Caco-2 (cell line): ENCODE data around the gene SYP. TPM values are rescaled to one million over a fixed set of nuclear protein-coding genes. Genes with fewer than 3 reads are reported as not detected.

Source experiments
- BruUV-seq: library from RNA; stranded (reverse); fragments of 400-500 nt; replicated peaks from 2 replicates; lab custom pipeline; 2021; lab: Mats Ljungman, UMichigan
- CTCF ChIA-PET: fragments of 300-600 bp; sonication (Branson Sonifier 250); formaldehyde crosslinking; loops from one replicate; lab custom pipeline; 2022; ENCODE audit warnings: antibody characterized with exemption; lab: Charles Lee
- POLR2A ChIA-PET: fragments of 300-600 bp; sonication (Branson Sonifier 250); formaldehyde crosslinking; loops from one replicate; lab custom pipeline; 2022; ENCODE audit warnings: antibody characterized with exemption; lab: Charles Lee
- DNase-seq, 2 experiments: peaks; one replicate each; pipeline versions ENCODE4 v3.0.0 to v3.0.0-alpha.2; 2020 to 2022
- H3K27me3 ChIP-seq: replicated peaks from 2 replicates; pipeline ENCODE4 v1.6.0; 2011; ENCODE audit warnings: low read length; ENCODE audit not compliant: control insufficient read depth, insufficient read depth
- H3K36me3 ChIP-seq: 2 replicates; pipeline ENCODE4 v1.5.1; 2011; ENCODE audit warnings: low read length; ENCODE audit not compliant: control insufficient read depth, insufficient read depth
- H3K4me1 ChIP-seq: fragments of 250-450 bp; sonication (Bioruptor Pico); 2 replicates; pipeline ENCODE4 v1.5.1; 2020; ENCODE audit warnings: mild to moderate bottlenecking
- H3K4me3 ChIP-seq: 2 replicates; pipeline ENCODE4 v1.5.1; 2011; ENCODE audit warnings: low read depth, mild to moderate bottlenecking, control low read depth, low read length
- H3K9me3 ChIP-seq: fragments of 250-450 bp; sonication (Bioruptor Pico); 2 replicates; pipeline ENCODE4 v1.5.1; 2020; ENCODE audit warnings: mild to moderate bottlenecking, moderate library complexity
- H3K27ac Mint-ChIP-seq: one replicate; pipeline ENCODE4 v1.8.0; 2022; ENCODE audit warnings: mixed read lengths; ENCODE audit not compliant: unreplicated experiment
- H3K27me3 Mint-ChIP-seq: one replicate; pipeline ENCODE4 v1.8.0; 2022; ENCODE audit warnings: mixed read lengths; ENCODE audit not compliant: insufficient read depth, unreplicated experiment
- H3K36me3 Mint-ChIP-seq: one replicate; pipeline ENCODE4 v1.8.0; 2022; ENCODE audit warnings: mild to moderate bottlenecking, mixed read lengths; ENCODE audit not compliant: insufficient read depth, unreplicated experiment
- H3K4me1 Mint-ChIP-seq: one replicate; pipeline ENCODE4 v1.8.0; 2022; ENCODE audit warnings: low read depth, mixed read lengths; ENCODE audit not compliant: unreplicated experiment
- H3K4me3 Mint-ChIP-seq: one replicate; pipeline ENCODE4 v1.8.0; 2022; ENCODE audit warnings: mild to moderate bottlenecking, moderate library complexity, mixed read lengths; ENCODE audit not compliant: unreplicated experiment
- H3K9me3 Mint-ChIP-seq: one replicate; pipeline ENCODE4 v1.8.0; 2022; ENCODE audit warnings: mixed read lengths; ENCODE audit not compliant: unreplicated experiment
- intact Hi-C: fragments of 100-400 bp; cut with micrococcal nuclease; formaldehyde crosslinking; loops from one replicate; pipeline ENCODE4 v1.10.0; 2022; ENCODE audit not compliant: unreplicated experiment
- total RNA-seq: library from RNA; stranded (reverse); gene quantifications from 2 replicates; pipeline ENCODE4 v1.2.3, GENCODE V29; 2022
- TF ChIP-seq, protein P1 (sequence below), 2 experiments: fragments of 200-600 bp in 1 of 2; IDR thresholded peaks; 1 replicate in 1 of 2; 2 replicates in 1 of 2; pipeline versions ENCODE4 v1.5.1 to v1.8.0; 2011 to 2022; ENCODE audit warnings: antibody characterized with exemption in 1 of 2, control low read depth in 1 of 2, inconsistent platforms in 1 of 2, low read depth in 1 of 2, low read length in 1 of 2, mild to moderate bottlenecking in 1 of 2, moderate library complexity in 1 of 2; ENCODE audit not compliant: insufficient read depth in 1 of 2, severe bottlenecking in 1 of 2, unreplicated experiment in 1 of 2

The SYP gene
- total RNA-seq, 1 experiment from 2014 or later, result 18.3 TPM

DNA sequence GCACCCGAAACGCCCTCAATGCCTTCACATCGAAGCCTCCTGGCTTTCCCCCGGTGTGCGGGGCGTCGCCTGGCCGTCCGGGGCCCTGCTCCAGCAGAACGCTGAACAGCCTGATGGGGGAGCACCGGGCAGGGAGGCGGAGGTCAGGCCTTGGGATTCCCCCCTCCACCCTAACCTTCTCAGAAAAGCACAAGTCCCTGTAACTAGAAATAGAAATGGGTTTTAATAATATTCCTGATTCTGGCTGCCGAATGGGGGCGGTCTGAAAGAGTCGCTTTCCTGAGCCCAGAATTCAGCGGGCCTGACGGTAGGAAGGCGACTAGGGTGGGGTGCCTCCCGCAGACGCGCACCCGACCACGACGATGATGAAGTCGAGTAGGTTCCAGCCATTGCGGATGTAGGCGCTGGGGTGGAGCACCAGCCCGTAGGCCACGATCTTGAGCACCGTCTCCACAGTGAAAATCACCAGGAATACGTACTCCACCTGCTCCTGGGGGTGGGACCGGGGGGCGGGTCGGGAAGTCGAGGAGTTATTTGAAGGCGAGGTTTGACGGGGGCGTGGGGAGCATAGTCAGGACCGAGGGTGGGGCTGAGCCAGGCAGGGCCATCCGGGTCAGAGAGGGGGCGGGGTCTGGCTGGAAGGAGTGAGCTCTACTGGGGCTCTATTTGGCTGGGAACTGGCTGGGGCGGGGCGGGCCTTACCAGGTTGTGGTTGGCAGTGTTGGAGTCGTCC, 30.7 kb upstream of the SYP start:
- TF ChIP-seq, protein P1, sequence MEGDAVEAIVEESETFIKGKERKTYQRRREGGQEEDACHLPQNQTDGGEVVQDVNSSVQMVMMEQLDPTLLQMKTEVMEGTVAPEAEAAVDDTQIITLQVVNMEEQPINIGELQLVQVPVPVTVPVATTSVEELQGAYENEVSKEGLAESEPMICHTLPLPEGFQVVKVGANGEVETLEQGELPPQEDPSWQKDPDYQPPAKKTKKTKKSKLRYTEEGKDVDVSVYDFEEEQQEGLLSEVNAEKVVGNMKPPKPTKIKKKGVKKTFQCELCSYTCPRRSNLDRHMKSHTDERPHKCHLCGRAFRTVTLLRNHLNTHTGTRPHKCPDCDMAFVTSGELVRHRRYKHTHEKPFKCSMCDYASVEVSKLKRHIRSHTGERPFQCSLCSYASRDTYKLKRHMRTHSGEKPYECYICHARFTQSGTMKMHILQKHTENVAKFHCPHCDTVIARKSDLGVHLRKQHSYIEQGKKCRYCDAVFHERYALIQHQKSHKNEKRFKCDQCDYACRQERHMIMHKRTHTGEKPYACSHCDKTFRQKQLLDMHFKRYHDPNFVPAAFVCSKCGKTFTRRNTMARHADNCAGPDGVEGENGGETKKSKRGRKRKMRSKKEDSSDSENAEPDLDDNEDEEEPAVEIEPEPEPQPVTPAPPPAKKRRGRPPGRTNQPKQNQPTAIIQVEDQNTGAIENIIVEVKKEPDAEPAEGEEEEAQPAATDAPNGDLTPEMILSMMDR (IDR thresholded peaks at IDR 0.05; ENCODE audit: insufficient read depth in 1 of 2, low read depth in 1 of 2, low read length in 1 of 2, severe bottlenecking in 1 of 2, unreplicated experiment in 1 of 2), result peak; percentile 10 to 21
- BruUV-seq, result TSS peak; percentile 53
- Mint-ChIP-seq H3K36me3 (peaks cover 6% of the 10 kb centered on the region), H3K4me3 (peak overlapping the region; percentile 68), H3K9me3 (no peaks in the 10 kb centered on the region), H3K4me1 (no peaks in the 10 kb centered on the region), H3K27ac (no peak overlapping the region), H3K27me3 (no peaks in the 10 kb centered on the region)
- Histone ChIP-seq H3K27me3 (no peaks in the 10 kb centered on the region), H3K4me3 (peak overlapping the region; percentile 46), H3K36me3 (no peaks in the 10 kb centered on the region), H3K4me1 (no peaks in the 10 kb centered on the region), H3K9me3 (no peaks in the 10 kb centered on the region)
- ChIA-PET CTCF (no interaction called here), POLR2A (interaction anchor here (1.0 kb wide), 1 partner anchor 40 kb away, joined by 3 read pairs; no protein-coding TSS in a partner anchor)
- intact Hi-C loops, result loop anchor here (10.0 kb wide), 1 partner anchor 56 kb away; the partner anchor contains the start of gene PLP2
- DNase-seq, result peak; percentile 71 to 74

DNA sequence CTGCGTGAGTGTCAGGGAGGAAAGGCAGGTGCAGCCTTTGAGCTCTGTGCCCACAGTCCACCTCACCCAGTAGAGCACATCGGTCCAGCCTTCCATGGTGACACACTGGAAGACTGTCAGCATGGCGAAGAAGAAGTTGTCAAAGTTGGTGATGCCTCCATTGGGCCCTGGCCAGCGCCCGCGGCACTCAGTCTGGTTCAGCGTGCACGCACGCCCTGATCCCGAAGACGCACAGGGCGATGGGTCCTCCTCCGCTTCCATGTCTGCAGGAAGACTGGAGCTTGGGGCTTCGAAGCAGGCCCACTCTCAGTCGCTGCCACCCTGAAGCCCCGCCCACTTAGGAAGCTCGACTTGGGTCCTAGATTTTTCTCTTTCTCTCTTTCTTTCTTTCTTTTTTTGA, 28.2 kb upstream of the SYP start:
- Mint-ChIP-seq H3K36me3 (no peaks in the 10 kb centered on the region), H3K4me3 (no peak overlapping the region), H3K27me3 (peaks cover 4% of the 10 kb centered on the region), H3K9me3 (no peaks in the 10 kb centered on the region), H3K27ac (no peak overlapping the region), H3K4me1 (no peaks in the 10 kb centered on the region)
- CTCF ChIA-PET, result no interaction called here
- intact Hi-C loops, result no loop called here
- Histone ChIP-seq H3K4me1 (no peaks in the 10 kb centered on the region), H3K27me3 (no peaks in the 10 kb centered on the region), H3K9me3 (no peaks in the 10 kb centered on the region), H3K4me3 (no peak overlapping the region), H3K36me3 (no peaks in the 10 kb centered on the region)
- TF ChIP-seq, protein P1 (IDR thresholded peaks at IDR 0.05; ENCODE audit: insufficient read depth in 1 of 2, low read depth in 1 of 2, low read length in 1 of 2, severe bottlenecking in 1 of 2, unreplicated experiment in 1 of 2), result no peak
- BruUV-seq, result no TSS peak
- POLR2A ChIA-PET, result no interaction called here
- DNase-seq, result no peak

GRCh38 chrX:49227726-49228125, 27.7 kb upstream of the SYP start:
- no peaks in the 10 kb centered on the region for H3K9me3 ChIP-seq
- no peak for DNase-seq
- Mint-ChIP-seq H3K27me3 (peaks cover 4% of the 10 kb centered on the region), H3K4me3 (no peak overlapping the region), H3K36me3 (no peaks in the 10 kb centered on the region), H3K27ac (no peak overlapping the region), H3K4me1 (no peaks in the 10 kb centered on the region), H3K9me3 (no peaks in the 10 kb centered on the region)
- TF ChIP-seq, protein P1 (IDR thresholded peaks at IDR 0.05; ENCODE audit: insufficient read depth in 1 of 2, low read depth in 1 of 2, low read length in 1 of 2, severe bottlenecking in 1 of 2, unreplicated experiment in 1 of 2), result no peak
- no peaks in the 10 kb centered on the region for H3K27me3 ChIP-seq
- H3K36me3 ChIP-seq, result no peaks in the 10 kb centered on the region
- CTCF ChIA-PET, result no interaction called here
- BruUV-seq, result no TSS peak
- intact Hi-C loops, result no loop called here
- no peak overlapping the region for H3K4me3 ChIP-seq
- H3K4me1 ChIP-seq, result no peaks in the 10 kb centered on the region
- POLR2A ChIA-PET, result interaction anchor here (0.6 kb wide), 1 partner anchor 37 kb away, joined by 3 read pairs; no protein-coding TSS in a partner anchor
